Panc1 (cell line): ENCODE measurements around the gene HSPBP1. TPM values are rescaled to one million over a fixed set of nuclear protein-coding genes. Genes with fewer than 3 reads are reported as not detected.

Experiments used
- ATAC-seq: fragments of 200-7000 bp; cut with Tn5 transposase; 2 replicates; pipeline ENCODE4 v1.9.1; 2020; ENCODE audit warnings: mild to moderate bottlenecking, moderate library complexity
- BruUV-seq: library from RNA; stranded (reverse); fragments of 400-500 nt; replicated peaks from 2 replicates; lab custom pipeline; 2021; lab: Mats Ljungman, UMichigan
- CTCF ChIA-PET: fragments of 300-600 bp; sonication (Branson Sonifier 250); formaldehyde crosslinking; loops from one replicate; lab custom pipeline; 2022; ENCODE audit warnings: antibody characterized with exemption; lab: Charles Lee
- POLR2A ChIA-PET: fragments of 300-600 bp; sonication (Branson Sonifier 250); formaldehyde crosslinking; loops from one replicate; lab custom pipeline; 2022; ENCODE audit warnings: antibody characterized with exemption; lab: Charles Lee
- DNase-seq: peaks from one replicate; pipeline ENCODE4 v3.0.0-alpha.2; 2010; ENCODE audit warnings: low read depth, low spot score
- H3K27ac ChIP-seq: 2 replicates; pipeline ENCODE4 v1.5.1; 2011; ENCODE audit warnings: mild to moderate bottlenecking, low read length, inconsistent platforms
- H3K27me3 ChIP-seq: fragments of 200-500 bp; sonication (Bioruptor generic); 2 replicates; pipeline ENCODE4 v1.6.0; 2014; ENCODE audit warnings: low read length, inconsistent platforms; ENCODE audit not compliant: control insufficient read depth, insufficient read depth
- H3K36me3 ChIP-seq: fragments of 200-500 bp; sonication (Bioruptor generic); 2 replicates; pipeline ENCODE4 v1.5.1; 2014; ENCODE audit warnings: inconsistent platforms, mild to moderate bottlenecking, low read length, moderate library complexity; ENCODE audit not compliant: control insufficient read depth, insufficient read depth
- H3K4me1 ChIP-seq: 2 replicates; pipeline ENCODE4 v1.5.1; 2011; ENCODE audit warnings: inconsistent platforms, mild to moderate bottlenecking, low read length, moderate library complexity; ENCODE audit not compliant: control insufficient read depth, insufficient read depth
- H3K4me3 ChIP-seq, 2 experiments: 2 replicates each; pipeline ENCODE4 v1.5.1; 2011 to 2012; ENCODE audit warnings: low read depth in 2 of 2, low read length in 2 of 2, mild to moderate bottlenecking in 2 of 2, inconsistent platforms in 1 of 2, moderate library complexity in 1 of 2
- H3K9me3 ChIP-seq: fragments of 200-500 bp; sonication (Bioruptor generic); 2 replicates; pipeline ENCODE4 v1.5.1; 2014; ENCODE audit warnings: low read depth, mild to moderate bottlenecking, inconsistent platforms, low read length, moderate library complexity; ENCODE audit not compliant: control insufficient read depth, insufficient read depth
- POLR2AphosphoS5 ChIP-seq: IDR thresholded peaks from 2 replicates; pipeline ENCODE4 v1.6.1; 2012; ENCODE audit warnings: mild to moderate bottlenecking, low read depth, low read length, moderate library complexity
- REST ChIP-seq, 2 experiments: IDR thresholded peaks; 2 replicates each; pipeline ENCODE4 v1.6.1; 2011 to 2012; ENCODE audit warnings: low read depth in 2 of 2, control low read depth in 1 of 2, low read length in 1 of 2, mild to moderate bottlenecking in 1 of 2, moderate library complexity in 1 of 2; ENCODE audit not compliant: insufficient read depth in 1 of 2
- SIN3A ChIP-seq: IDR thresholded peaks from 2 replicates; pipeline ENCODE4 v1.6.1; 2012; ENCODE audit warnings: low read depth, mild to moderate bottlenecking, low read length, moderate library complexity, borderline replicate concordance; ENCODE audit not compliant: insufficient read depth
- TCF7L2 ChIP-seq: IDR thresholded peaks from 2 replicates; pipeline ENCODE4 v1.6.1; 2011; ENCODE audit warnings: mild to moderate bottlenecking, low read depth, low read length, inconsistent platforms
- in situ Hi-C: cut with HindIII; loops from 2 replicates; pipeline ENCODE4 v1.10.0; 2016; ENCODE audit warnings: low sequenced_read_pairs, low pct_unique_long_range_greater_than_20kb
- intact Hi-C: fragments of 100-400 bp; cut with micrococcal nuclease; formaldehyde crosslinking; loops from one replicate; pipeline ENCODE4 v1.10.0; 2022; ENCODE audit not compliant: unreplicated experiment
- total RNA-seq: library from RNA; stranded (reverse); gene quantifications from one replicate; pipeline ENCODE4 v1.2.1, GENCODE V29; 2021; ENCODE audit not compliant: unreplicated experiment
- TF ChIP-seq, protein P1 (sequence below): fragments of 450-650 bp; IDR thresholded peaks from 2 replicates; pipeline ENCODE4 v1.5.1; 2017; ENCODE audit warnings: mild to moderate bottlenecking

HSPBP1 gene
- total RNA-seq, 1 experiment from 2014 or later = 84.2 TPM

- ATAC-seq = no peak
- DNase-seq = no peak
- Histone ChIP-seq H3K36me3 (peaks cover 3% of the 10 kb centered on the region; the same call in 1 of the 2 replicates), H3K27me3 (no peaks in the 10 kb centered on the region), H3K9me3 (no peaks in the 10 kb centered on the region), H3K4me3 (no peak overlapping the region), H3K4me1 (peaks cover 29% of the 10 kb centered on the region), H3K27ac (no peak overlapping the region)
- intact Hi-C loops = no loop called here
- no peak for TF ChIP-seq SIN3A
- no peak for TF ChIP-seq TCF7L2
- TF ChIP-seq REST (IDR thresholded peaks at IDR 0.05; ENCODE audit: insufficient read depth in 1 of 2, low read depth in 2 of 2, low read length in 1 of 2) = no peak
- TF ChIP-seq, protein P1, sequence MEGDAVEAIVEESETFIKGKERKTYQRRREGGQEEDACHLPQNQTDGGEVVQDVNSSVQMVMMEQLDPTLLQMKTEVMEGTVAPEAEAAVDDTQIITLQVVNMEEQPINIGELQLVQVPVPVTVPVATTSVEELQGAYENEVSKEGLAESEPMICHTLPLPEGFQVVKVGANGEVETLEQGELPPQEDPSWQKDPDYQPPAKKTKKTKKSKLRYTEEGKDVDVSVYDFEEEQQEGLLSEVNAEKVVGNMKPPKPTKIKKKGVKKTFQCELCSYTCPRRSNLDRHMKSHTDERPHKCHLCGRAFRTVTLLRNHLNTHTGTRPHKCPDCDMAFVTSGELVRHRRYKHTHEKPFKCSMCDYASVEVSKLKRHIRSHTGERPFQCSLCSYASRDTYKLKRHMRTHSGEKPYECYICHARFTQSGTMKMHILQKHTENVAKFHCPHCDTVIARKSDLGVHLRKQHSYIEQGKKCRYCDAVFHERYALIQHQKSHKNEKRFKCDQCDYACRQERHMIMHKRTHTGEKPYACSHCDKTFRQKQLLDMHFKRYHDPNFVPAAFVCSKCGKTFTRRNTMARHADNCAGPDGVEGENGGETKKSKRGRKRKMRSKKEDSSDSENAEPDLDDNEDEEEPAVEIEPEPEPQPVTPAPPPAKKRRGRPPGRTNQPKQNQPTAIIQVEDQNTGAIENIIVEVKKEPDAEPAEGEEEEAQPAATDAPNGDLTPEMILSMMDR = no peak
- TF ChIP-seq POLR2AphosphoS5 = no peak
- ChIA-PET POLR2A (no interaction called here), CTCF (no interaction called here)
- in situ Hi-C loops = no loop called here
- BruUV-seq = no TSS peak
These were observed 30.1 kb downstream of the HSPBP1 start for GRCh38 chr19:55249841-55250240.

GRCh38 chr19:55248704-55249103 is 31.2 kb downstream of the HSPBP1 start:
- no TSS peak for BruUV-seq
- in situ Hi-C loops = no loop called here
- TF ChIP-seq POLR2AphosphoS5 = no peak
- no peak for TF ChIP-seq TCF7L2
- TF ChIP-seq REST (IDR thresholded peaks at IDR 0.05; ENCODE audit: insufficient read depth in 1 of 2, low read depth in 2 of 2, low read length in 1 of 2) = no peak
- no peak for TF ChIP-seq SIN3A
- TF ChIP-seq, protein P1 = no peak
- ChIA-PET CTCF (no interaction called here), POLR2A (no interaction called here)
- intact Hi-C loops = no loop called here
- H3K9me3 ChIP-seq = no peaks in the 10 kb centered on the region
- peaks cover 3% of the 10 kb centered on the region; the same call in 1 of the 2 replicates for H3K36me3 ChIP-seq
- H3K4me1 ChIP-seq = peaks cover 19% of the 10 kb centered on the region; the same call in 1 of the 2 replicates
- H3K27ac ChIP-seq = no peak overlapping the region
- no peak for DNase-seq
- no peak overlapping the region for H3K4me3 ChIP-seq
- no peak for ATAC-seq
- no peaks in the 10 kb centered on the region for H3K27me3 ChIP-seq
